Stimulated activated CD4-positive, alpha-beta T cell treated with anti-CD3 and anti-CD28 coated beads, Interleukin-4, amount 100 ng/mL, for 1 hour (primary cell): ENCODE measurements around the gene ARHGEF28.

ENCODE experiments used
- DNase-seq: peaks from one replicate; pipeline ENCODE4 v3.0.0-alpha.2; 2020

Gene ARHGEF28, protein sequence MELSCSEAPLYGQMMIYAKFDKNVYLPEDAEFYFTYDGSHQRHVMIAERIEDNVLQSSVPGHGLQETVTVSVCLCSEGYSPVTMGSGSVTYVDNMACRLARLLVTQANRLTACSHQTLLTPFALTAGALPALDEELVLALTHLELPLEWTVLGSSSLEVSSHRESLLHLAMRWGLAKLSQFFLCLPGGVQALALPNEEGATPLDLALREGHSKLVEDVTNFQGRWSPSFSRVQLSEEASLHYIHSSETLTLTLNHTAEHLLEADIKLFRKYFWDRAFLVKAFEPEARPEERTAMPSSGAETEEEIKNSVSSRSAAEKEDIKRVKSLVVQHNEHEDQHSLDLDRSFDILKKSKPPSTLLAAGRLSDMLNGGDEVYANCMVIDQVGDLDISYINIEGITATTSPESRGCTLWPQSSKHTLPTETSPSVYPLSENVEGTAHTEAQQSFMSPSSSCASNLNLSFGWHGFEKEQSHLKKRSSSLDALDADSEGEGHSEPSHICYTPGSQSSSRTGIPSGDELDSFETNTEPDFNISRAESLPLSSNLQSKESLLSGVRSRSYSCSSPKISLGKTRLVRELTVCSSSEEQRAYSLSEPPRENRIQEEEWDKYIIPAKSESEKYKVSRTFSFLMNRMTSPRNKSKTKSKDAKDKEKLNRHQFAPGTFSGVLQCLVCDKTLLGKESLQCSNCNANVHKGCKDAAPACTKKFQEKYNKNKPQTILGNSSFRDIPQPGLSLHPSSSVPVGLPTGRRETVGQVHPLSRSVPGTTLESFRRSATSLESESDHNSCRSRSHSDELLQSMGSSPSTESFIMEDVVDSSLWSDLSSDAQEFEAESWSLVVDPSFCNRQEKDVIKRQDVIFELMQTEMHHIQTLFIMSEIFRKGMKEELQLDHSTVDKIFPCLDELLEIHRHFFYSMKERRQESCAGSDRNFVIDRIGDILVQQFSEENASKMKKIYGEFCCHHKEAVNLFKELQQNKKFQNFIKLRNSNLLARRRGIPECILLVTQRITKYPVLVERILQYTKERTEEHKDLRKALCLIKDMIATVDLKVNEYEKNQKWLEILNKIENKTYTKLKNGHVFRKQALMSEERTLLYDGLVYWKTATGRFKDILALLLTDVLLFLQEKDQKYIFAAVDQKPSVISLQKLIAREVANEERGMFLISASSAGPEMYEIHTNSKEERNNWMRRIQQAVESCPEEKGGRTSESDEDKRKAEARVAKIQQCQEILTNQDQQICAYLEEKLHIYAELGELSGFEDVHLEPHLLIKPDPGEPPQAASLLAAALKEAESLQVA (N-terminal part only)

DNA sequence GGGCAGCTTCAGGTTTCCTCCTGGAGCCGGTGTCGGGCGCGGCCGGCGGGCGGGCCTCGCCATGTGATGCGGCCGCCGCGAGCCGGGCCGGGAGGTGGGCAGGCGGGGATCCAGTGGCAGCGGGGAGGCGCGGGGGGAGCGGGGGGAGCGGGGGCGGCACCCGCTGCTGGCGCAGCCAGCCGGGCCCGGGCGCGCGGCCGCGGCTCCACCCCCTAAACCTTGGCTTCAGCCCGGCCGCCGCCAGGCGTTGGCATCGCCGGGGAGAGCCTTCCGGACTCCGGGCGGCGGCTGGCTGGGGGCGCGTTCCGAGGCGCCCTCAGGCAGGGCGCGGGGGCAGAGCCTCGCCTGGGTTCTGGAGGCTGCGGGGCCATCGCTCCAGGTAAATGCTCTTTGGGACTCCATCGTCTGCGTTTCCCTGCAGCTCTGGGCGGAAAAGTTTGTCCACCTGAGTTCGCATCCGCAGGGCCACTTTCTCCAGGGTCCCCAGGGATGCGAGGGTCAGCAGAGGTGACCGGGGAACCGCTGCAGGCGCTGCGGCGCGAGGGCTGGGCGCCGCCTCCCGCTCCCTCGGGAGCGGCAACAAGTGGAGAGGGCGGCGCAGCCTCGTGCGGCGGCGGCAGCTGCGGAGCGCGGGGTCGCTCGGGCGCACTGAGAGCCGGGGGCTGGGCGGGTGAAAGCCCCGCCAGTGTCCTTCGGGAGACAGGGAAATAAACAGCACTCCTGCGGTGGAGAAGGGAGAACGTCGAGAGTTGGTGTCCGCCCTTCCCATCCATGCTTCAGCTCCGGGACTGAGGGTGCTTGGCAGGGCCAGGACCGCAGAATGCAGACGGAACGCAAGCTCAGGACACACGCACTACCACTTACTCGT, at the start of gene ARHGEF28:
Gene ARHGEF28, plus strand, starts transcription at position 253 of the 868 bp plus-strand sequence. CDS start 58,656 bp downstream, outside the sequence.
- peak; percentile 14 for DNase-seq

DNA sequence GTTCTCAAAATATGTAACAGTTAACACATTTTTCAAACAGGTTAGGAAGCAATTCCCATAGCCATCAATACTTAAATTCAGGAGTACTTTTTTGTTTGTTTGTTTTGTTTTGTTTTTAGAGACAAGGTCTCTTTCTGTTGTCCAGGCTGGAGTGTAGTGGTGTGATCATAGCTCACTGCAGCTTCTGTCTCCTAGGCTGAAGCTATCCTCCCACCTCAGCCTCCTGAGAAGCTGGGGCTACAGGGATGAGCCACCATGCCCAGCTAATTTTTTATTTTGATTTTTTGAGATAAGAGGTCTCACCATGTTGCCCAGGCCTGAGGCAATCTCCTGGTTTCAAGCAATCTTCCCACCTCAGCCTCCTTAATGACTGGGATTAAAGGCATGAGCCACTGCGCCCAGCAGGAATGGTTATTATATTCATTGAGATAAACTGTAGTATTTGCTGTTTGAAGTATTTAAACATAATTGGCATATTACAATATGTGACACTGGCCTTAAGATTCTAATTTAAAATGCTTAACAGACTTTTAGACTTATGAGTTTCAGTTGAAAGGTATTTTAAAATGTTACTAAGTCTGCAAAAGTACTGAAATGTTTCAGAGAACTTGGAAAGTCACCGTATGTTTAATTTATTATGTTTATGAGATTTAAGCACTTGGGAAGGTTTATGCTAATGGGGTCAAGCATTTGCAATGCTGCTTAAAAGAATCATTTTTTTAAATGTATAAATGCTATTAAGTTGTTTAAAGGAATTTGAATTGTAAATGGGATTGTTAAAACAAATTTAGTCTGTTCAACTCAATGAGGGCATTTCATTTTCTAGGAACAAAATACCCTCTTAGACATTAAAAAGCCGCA, 43.5 kb upstream of the ARHGEF28 start:
- no peak for DNase-seq

DNA sequence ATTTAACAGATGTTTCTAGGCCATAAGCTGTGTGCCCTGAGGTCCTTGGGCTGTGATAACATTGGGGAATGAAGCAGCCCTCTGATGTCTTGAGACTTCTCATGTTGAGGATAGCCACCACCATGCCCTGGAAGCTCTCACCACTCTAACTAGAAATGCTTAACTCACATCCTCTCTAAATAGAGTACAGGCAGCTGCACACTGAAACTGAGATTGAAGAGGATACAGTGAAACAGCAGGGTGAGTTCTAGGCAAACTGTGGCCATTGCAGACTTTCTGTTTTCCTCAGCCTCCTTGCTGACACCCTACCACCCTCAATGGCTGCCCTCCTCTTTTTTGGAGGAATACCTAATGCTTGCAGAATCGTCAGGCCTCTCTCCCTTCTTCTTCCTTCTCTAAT, 38.1 kb upstream of the ARHGEF28 start:
- no peak for DNase-seq

DNA sequence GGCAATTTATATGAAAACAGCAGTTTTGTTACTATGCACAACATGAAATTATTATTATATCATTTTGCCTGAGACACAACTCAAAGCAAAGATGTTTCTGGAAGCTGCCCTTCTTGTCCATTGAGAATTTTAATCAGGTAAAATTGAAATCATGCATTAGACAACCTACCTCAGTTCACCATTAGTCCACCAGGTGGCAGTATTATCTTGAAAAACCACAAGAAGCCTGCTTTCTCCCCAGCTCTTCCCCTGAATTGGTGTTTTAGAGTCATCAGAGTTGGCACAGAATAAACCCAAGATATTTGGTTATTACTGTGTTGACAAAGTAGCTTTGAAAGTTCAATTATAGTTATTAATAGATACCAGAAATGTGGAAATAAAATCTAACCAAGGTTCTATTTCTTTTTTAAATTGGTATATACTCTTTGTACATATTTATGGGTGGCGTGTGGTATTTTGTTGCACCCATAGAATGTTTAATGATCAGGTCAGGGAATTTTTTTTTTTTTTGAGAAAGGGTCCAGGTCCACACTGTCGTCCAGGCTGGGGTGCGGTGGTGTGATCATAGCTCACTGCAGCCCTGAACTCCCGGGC, 34.8 kb upstream of the ARHGEF28 start:
- DNase-seq, result no peak

DNA sequence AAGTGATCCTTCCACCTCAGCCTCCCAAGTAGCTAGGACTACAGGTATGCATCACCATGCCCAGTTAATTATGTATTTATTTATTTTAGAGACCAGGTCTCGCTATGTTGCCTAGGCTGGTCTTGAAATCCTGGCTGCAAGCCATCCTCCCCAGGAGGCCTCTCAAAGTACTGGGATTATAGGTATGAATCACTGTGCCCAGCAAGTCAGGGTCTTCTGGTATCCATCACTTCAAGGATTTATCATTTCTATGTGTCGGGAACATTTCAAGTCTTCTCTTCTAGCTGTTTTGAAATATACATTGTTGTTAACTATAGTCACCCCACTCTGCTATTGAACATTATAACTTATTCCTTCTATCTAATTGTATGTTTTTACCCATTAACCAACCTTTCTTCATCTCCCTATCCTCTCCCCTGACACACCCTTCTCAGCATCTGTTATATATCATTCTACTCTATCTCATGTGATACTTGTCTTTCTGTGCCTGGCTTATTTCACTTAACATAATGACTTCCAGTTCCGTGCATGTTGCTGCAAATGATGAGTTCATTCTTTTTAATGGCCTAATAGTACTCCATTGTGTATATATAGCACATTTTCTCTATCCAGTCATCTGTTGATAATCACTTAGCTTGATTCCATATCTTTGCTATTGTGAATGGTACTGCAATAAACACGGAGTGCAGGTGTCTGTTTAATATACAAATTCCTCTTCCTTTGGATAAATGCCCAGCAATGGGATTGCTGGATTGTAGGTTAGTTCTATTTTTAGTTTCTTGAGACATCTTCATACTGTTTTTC, 34.1 kb upstream of the ARHGEF28 start:
- no peak for DNase-seq

DNA sequence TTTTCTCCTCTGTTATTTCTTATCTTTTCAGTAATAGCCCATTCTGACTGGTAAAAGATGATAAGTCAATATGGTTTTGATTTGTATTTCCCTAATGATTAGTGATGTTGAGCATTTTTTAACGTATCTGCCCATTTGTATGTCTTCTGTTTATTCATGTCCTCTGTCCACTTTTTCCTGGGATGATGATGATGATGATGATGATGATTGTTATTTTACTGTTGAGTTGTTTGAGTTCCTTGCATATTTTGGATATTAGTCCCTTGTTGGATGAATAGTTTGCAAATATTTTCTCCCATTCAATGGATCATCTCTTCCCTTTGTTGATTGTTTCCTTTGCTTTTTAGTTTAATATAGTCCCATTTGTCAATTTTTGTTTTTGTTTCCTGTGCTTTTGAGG, 33.4 kb upstream of the ARHGEF28 start:
- no peak for DNase-seq

DNA sequence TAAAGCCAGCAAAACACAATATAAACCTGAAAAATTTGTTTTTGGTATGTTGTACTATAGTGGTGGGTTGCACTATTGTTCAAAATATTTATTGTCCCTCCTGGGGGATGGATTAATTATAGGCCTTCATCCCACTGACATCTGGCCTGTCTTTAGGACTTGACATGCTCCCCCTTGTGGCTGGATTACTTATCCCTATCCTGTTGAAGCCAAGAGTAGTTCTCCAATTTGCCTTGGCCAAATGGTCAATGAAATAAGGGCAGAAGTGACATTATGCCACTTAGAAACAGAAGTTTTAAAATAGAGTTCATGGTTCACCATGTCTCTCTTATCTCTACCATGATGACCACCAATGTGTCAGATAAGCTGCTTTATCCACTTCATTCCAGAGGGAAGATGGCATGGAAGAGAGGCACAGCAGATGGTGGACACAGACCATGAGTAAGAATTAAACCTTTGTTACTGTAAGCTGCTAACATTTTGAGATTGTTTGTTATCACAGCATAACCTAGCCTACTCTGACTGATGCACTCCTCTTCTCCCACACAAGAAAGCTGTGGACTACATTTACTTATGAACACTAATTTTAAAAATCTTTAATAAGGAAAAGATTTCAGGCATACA, 29.2 kb upstream of the ARHGEF28 start:
- DNase-seq, result no peak

DNA sequence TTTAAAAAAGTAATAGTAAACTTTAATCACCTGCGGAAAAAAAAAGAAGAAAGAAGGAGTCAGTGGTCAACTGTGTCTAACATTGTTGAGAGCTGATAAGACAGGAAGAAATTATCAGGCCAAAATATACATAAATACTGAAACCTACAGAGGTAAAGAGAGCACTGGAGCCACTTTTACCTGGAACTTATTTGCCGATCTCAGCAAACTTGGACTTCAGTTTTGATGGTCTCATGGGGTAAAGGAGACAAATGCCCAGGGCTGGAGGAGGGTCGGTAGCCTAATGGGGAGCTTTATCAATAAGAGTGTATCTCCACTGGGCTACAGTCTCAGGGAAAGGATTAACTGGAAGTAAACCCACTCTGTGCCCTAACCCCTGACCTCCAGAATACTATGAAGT, 26.6 kb upstream of the ARHGEF28 start:
- no peak for DNase-seq

DNA sequence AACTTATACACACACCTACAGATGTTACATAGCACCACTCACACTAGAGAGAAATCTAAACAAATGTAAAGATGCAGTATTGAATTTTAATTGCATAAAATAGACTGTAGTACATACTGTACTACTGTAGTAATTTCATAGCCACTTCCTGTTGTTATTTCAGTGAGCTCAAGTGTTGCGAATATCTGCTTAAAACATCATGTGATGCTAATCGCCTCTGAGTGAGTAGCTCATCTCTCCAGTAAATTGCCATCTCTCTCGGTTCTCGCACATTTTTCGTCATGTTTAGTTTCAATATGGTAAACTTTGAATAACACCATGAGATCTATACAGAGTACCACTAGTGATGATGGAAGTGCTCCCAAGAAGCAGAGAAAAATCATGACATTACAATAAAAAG, 22.0 kb upstream of the ARHGEF28 start:
- no peak for DNase-seq

DNA sequence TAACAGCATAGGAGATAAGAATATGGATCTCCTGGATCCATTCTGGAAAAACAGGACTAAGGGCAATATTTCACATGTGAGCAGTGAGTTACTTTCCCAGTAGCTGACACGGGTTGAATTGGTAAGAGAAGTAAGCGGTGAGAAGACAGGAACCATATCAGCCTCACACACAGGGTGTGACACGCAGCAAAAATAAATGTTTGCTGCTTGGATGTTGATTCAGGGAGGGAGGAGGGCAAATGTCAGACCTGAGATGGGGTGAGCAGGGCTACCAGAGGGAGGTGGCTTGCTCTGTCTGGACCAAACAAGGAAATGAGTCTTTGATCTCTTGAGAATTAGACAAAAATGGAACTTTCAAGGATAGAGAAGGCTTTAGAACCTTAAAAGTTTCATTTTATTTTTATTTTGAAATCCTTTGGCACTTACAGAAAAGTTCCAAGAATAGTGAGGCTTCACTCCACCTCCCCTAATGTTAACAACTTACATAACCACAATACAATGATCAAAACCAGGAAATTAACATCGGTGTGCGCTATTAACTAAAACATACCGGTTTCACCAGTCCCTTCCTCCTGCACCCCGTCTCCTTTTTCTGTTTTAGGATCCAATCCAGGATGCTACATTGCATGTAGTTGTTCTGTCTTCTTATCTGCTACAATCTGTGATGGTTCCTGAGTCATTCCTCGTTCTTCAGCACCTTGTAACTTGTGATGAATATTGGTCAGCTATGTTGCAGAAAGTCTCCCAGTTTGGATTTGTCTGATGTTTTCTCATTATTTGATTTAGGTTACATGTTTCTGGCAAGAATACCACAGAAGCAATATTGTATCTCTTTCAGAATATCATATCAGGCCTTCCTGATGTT, 20.5 kb upstream of the ARHGEF28 start:
- DNase-seq, result no peak

DNA sequence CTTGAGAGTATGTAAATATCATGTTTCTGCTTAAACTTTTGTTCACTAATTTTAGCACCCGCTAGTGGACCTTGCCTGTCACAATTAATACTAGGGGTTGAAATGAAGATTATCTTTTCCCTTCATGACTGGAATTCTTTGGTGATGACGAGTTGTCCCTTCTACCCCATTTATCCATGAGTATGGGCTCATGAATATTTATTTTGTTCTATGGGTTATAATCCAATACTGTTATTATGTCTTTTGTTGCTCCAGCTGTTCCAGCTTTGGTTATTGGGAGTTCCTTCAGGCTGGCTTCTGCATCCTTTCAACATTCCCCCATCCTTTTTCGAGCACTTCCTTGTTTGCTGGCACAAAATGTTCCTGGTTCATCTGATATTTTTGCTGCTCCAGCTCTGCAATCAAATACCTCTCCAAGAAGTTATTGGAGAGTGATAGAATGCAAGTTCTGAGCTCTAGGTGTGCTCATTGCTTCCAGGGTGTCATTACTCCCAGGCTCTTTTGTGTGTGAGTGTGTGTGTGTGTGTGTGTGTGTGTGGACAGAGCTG, 19.7 kb upstream of the ARHGEF28 start:
- no peak for DNase-seq

DNA sequence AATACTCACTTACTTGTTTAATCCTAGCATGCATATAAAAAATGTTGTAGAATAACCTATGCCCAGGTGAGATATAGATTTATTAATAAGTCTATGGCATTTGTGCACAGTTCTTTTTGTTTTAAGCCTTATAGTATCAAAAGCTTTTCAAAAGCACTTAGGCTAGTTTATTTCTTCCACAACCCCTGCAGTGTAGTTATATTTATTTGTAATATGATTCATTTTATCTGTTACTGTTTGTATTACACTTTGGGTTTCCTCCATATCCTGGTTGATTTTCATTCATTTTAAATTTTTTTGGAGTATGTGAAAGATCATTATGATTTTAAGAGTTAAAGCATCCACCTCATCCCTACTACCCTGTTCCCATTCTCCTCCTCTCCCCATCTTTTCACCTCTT, 18.8 kb upstream of the ARHGEF28 start:
- no peak for DNase-seq

DNA sequence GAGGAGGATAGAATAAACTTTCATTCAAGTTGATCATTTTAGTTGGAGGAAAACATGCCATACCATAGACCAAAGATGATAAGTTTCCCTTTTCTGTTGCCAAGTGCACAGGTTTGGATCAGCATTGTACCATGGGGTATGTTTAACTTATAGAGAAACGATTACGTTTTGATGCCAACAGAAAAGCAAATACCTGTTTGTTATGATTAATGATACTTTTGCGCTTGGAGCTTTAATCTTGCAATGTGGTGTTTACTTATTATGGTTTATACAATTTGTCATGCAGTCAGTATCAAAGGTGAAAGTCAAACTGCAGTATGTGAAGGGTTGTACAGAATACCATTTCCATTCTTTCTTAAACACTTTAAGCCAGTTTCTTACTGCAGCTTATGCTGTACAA, 13.2 kb upstream of the ARHGEF28 start:
- DNase-seq, result no peak

DNA sequence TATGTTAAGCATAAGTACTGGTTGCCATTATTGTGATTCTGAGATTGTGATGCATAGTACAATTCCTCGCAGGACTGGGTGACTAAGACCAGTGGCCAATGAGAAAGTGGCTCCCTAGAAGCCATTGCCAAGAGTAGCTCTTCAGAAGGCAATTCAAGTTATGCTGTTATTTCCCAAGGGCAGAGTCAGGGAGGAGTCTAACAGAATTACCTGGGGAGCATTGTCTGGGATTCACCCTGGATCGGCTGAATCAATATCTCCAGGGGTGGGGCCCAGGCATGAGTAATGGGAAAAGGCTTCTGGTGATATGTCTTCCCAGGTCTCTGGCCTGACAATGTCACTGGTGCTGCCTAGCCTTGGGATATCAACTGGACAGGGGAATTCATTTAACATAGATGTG, 10.9 kb upstream of the ARHGEF28 start:
- no peak for DNase-seq

DNA sequence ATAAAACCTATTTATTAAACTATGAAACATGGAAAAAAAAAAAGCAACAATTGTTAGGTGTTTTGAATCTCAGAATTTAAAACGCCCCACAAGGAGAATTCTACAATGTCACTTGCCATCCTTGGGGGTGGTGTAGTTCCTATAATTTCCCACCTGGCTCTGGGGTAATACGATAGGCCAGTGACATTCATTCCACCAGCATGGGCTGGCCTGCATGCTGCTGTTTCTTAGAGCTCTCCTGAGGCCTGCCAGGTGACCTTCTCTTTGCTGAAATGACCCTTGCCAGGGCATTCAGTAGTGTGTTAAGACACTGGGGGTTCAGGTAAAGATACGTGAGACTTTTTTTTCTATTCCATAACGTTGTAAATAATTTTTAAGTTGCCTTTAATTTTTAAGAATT, 10.0 kb upstream of the ARHGEF28 start:
- DNase-seq, result no peak

DNA sequence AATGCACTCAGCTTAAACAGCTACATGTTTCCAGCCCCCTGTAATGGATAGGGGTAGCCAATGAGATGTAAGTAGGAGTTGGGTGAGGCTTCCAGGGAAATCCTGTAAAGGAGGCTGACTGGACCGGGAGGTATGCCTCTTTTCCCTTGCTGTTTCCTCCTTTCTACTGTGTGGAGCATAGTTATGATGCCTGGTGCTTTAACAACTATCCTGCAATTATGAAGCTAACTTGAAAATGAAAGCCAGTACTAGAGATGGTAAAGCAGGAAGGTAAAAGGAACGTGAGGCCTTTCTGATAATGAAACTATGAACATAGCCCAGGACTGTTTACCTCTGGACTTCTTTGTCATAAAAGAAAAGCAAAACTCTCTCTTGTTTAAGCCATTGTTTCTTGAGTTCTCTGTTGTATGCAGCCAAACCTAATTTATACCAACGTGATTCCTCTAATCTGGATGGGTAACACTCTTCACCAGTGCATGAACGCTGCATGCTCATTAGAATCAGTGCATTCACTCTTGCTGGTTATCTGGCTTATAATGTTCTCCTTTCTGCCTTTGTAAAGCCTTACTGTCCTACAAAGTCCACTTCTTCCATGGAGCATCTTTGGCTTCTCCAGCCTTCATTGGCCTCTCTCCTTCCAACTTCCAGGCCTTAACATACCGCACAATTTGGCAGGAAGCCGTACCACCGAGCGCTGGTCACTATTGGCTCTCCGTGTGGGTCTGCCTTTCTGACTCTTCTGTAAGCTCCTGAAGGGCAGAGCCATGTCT, 8.3 kb upstream of the ARHGEF28 start:
- no peak for DNase-seq
